Measurements from ENCODE around the gene RAD51B. TPM values are rescaled to one million over a fixed set of nuclear protein-coding genes. Genes with fewer than 3 reads are reported as not detected.
A peak's percentile ranks its signal among the peaks of the same experiment; 100 is the strongest.

RAD51B gene
- total RNA-seq, 4 donors from 2014 or later: 6.2 to 39.9 (median 12.9) TPM

DNA sequence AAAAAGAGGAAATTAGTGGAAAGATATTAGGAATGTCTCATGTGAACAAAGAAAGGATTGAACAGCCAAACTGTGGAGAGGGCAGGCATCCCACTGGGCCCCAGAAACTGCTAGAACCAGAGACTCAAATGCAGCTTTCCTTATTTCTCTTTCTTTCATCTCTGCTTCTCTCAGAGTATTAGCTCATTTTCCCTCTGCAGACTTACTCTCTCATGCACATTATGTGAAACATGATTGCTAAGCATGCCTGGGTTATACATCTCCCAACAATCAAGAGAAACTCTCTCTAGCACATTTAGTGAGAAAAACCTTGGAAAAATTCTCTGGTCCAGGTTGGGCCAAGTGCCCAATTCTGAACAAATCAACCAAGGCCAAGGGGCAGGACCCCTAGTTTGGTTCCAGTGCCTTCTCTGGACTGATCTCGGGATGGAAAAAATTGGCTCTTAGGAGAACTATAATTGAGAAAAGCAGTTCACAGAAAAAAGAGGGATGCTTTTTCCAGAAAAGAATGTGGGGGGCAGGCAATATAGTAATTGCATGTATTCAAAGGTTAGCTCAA is 313.1 kb downstream of the RAD51B start:
- Histone ChIP-seq H3K27me3 (no peaks in the 10 kb centered on the region), H3K27ac (no peak overlapping the region), H3K4me1 (peaks cover 3 to 38% (median 19%) of the 10 kb centered on the region in 3 donors), H3K4me3 (no peak overlapping the region), H3K36me3 (no peaks in the 10 kb centered on the region), H3K9me3 (no peaks in the 10 kb centered on the region)
- no peak for DNase-seq
- intact Hi-C loops (cut with DNase I): no loop called here
- no peak for TF ChIP-seq POLR2A (IDR thresholded peaks at IDR 0.05)
- TF ChIP-seq, protein P1, sequence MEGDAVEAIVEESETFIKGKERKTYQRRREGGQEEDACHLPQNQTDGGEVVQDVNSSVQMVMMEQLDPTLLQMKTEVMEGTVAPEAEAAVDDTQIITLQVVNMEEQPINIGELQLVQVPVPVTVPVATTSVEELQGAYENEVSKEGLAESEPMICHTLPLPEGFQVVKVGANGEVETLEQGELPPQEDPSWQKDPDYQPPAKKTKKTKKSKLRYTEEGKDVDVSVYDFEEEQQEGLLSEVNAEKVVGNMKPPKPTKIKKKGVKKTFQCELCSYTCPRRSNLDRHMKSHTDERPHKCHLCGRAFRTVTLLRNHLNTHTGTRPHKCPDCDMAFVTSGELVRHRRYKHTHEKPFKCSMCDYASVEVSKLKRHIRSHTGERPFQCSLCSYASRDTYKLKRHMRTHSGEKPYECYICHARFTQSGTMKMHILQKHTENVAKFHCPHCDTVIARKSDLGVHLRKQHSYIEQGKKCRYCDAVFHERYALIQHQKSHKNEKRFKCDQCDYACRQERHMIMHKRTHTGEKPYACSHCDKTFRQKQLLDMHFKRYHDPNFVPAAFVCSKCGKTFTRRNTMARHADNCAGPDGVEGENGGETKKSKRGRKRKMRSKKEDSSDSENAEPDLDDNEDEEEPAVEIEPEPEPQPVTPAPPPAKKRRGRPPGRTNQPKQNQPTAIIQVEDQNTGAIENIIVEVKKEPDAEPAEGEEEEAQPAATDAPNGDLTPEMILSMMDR (IDR thresholded peaks at IDR 0.05): no peak
- 20 to 86% methylated on average over 1 of the region's 1 CpG for WGBS, 2 donors

DNA sequence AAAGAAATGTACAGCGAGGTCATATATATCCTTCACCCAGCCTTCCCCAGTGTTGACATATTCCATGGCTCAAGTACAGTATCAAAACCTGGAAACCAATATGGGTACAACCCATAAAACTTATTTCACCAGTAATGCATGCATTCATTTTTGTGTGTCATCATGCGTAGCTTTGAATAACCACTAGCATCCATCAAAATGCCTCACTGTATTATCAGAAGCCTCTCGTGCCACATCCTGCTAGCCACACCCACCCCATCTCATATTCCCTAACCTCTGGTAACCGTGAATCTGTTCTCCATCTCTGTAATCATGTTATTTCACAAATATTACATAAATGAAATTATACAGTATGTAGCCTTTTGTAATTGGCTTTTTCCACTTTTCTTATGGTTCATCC is 314.3 kb downstream of the RAD51B start:
- 92 to 95% methylated on average over 4 of the region's 4 CpGs for WGBS, 2 donors
- H3K9me3 ChIP-seq: no peaks in the 10 kb centered on the region
- H3K4me1 ChIP-seq: peaks cover 7 to 50% (median 26%) of the 10 kb centered on the region in 3 donors
- no peaks in the 10 kb centered on the region for H3K27me3 ChIP-seq
- no peaks in the 10 kb centered on the region for H3K36me3 ChIP-seq
- intact Hi-C loops (cut with DNase I): no loop called here
- DNase-seq: no peak
- no peak overlapping the region for H3K27ac ChIP-seq
- no peak for TF ChIP-seq POLR2A (IDR thresholded peaks at IDR 0.05)
- TF ChIP-seq, protein P1 (IDR thresholded peaks at IDR 0.05): no peak
- no peak overlapping the region for H3K4me3 ChIP-seq

DNA sequence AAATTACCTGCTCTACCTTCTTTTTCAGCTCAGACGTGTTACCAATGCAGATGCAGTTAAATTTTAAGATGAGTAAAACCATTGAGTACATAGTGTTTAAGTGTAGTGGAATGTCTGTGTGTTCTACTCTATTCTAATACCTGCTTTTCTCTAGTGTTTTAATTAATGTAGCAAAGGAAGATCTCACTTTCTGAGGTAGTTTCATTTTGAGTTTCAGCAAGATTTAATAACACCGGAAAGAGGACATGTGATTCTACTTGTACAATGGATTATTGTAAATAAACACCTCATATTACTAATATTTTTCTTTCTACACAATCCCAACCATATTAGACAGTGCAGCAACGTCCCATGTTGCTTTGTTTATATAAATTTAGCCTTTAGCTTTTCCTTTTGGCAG is 315.4 kb downstream of the RAD51B start:
- Histone ChIP-seq H3K27ac (peak overlapping the region in 3 of 4 donors; percentile 16 to 83 (median 33)), H3K4me1 (peaks cover 13 to 62% (median 32%) of the 10 kb centered on the region in 3 donors), H3K27me3 (no peaks in the 10 kb centered on the region), H3K4me3 (no peak overlapping the region), H3K36me3 (no peaks in the 10 kb centered on the region), H3K9me3 (no peaks in the 10 kb centered on the region)
- DNase-seq: no peak
- TF ChIP-seq, protein P1 (IDR thresholded peaks at IDR 0.05): no peak
- no peak for TF ChIP-seq POLR2A (IDR thresholded peaks at IDR 0.05)
- intact Hi-C loops (cut with DNase I): no loop called here
- WGBS, 2 donors: 38 to 40% methylated on average over 3 of the region's 3 CpGs

DNA sequence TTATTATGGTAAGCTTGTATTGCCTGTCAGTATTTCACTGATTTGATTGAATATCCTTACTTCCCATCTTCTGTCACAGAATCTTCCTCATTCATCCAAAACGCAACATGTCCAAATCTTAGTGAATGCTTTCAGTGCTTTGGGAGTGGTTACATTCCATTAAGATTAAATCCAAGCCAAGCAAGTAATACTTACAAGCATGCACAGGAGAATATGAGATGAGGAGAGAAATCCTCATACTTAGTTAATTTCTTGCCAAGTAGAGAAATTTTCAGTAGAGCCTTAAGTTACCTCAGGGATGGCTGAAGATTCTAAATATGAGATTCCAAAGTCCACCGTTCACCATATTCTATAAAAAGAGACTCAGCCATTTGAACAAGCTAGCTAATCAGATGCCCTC is 316.0 kb downstream of the RAD51B start:
- 39 to 44% methylated on average over 2 of the region's 2 CpGs for WGBS, 2 donors
- Histone ChIP-seq H3K27me3 (no peaks in the 10 kb centered on the region), H3K27ac (peak overlapping the region in 3 of 4 donors; percentile 16 to 83 (median 33)), H3K9me3 (no peaks in the 10 kb centered on the region), H3K4me1 (peaks cover 15 to 68% (median 36%) of the 10 kb centered on the region in 3 donors), H3K4me3 (no peak overlapping the region), H3K36me3 (no peaks in the 10 kb centered on the region)
- no peak for DNase-seq
- no peak for TF ChIP-seq POLR2A (IDR thresholded peaks at IDR 0.05)
- TF ChIP-seq, protein P1 (IDR thresholded peaks at IDR 0.05): no peak
- intact Hi-C loops (cut with DNase I): no loop called here

DNA sequence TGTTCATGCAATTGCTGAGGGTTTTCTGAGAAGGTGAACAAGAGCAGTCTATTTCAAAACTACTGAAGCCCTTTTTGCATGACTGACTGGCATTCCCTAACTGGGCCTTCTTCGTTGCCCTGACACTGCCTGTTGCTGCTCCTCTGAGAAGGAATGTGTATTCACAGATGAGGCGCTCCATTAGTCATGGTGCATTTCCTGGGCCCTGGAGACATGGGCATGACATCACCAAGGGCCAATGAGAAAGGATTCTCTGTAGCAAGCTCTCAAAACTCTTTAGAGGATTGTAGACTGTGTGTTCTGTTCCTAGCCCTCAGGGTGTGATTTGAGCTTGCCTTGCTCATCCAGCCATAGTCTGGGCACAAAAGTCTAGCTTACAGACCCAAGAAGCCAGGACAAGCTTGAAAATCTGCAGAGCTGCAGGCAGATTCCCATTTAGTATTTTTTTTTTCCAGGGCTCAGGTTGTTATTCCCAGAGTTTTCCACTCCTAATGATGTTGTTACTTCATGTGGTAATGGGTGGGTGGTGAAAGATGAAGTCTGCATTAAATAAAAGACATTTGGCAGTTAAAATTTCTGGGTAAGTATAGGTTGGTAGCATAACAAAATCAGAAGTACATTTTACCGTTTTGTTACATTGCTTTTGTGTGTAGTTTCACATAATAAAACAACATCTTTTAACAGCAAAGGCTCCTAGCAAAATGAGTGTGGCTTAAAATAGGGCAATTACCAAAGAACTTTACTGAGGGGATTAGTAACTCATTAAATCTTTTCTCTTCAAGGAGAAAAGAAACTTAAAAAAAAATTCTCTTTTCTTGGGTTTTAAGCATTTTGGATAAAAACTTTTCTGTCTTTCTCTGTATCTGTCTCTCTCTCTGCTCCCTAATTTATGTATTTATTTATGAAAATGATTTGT is 318.4 kb downstream of the RAD51B start:
- Histone ChIP-seq H3K27me3 (no peaks in the 10 kb centered on the region), H3K9me3 (no peaks in the 10 kb centered on the region), H3K36me3 (no peaks in the 10 kb centered on the region), H3K4me3 (no peak overlapping the region), H3K4me1 (peaks cover 19 to 81% (median 42%) of the 10 kb centered on the region in 3 donors), H3K27ac (peak overlapping the region; percentile 30 to 83 (median 72))
- intact Hi-C loops (cut with DNase I): no loop called here
- DNase-seq: no peak
- TF ChIP-seq, protein P1 (IDR thresholded peaks at IDR 0.05): no peak
- peak in 1 of 4 donors; percentile 16 for TF ChIP-seq POLR2A (IDR thresholded peaks at IDR 0.05)
- WGBS, 2 donors: 12 to 43% methylated on average over 1 to 3 of the region's 3 CpGs
